Measurements from ENCODE around the gene FAM9B.
"Not testable (repeated sequence)": the region's sequence is repeated elsewhere in the genome, so short reads cannot be mapped to it uniquely, and the experiment has no call there.

The FAM9B gene

DNA sequence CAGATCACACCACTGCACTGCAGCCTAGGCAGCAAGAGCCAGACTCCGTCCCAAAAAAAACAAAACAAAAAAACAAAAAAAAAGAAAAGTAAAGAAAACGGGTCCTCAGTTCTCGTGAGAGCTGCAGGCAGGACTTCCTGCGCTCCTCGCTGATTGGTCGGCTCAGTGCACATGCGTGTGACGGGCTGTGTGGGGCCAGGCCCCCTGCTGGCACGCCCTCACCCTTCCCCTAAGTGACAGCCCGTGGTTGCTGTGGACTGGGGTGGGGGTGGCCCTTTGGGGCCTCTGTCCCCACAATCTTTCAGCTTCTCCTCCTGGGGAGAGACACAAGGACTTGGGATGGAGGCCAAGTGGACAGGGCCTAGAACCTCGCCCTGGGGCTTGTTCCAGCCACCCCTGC, at the start of gene FAM9B:
Gene FAM9B (minus strand): TSS at position 139 of the 400 bp plus-strand sequence. CDS start 1,141 bp downstream, outside the sequence.
- no peak for DNase-seq

GRCh38 chrX:9081271-9081670, 47.3 kb upstream of the FAM9B start:
- DNase-seq: no peak

- no peak for DNase-seq
Measured at GRCh38 chrX:9074326-9074725, 40.4 kb upstream of the FAM9B start.

DNA sequence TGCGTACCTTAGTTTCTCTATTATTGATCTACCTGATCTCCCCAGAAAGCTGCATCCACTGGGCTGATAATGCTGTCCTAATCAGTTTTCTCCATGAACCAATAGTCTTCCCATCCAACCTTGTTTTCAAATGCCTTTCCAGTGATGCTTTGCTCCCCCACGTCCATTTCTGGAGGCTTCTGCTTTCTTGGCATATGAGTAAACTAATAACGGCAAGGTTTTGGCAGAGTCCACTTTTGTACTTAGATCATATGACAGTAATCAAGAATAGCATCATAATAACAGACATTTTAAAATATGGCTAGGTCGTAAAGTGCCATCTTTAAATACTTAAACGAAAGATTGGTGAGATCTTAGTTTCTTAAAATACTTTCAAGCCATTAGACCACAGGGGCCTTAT, 38.4 kb upstream of the FAM9B start:
- no peak for DNase-seq

GRCh38 chrX:9071031-9071650, 37.2 kb upstream of the FAM9B start:
- DNase-seq: no peak

- DNase-seq: no peak
Measured at GRCh38 chrX:9069573-9069972, 35.6 kb upstream of the FAM9B start.

DNA sequence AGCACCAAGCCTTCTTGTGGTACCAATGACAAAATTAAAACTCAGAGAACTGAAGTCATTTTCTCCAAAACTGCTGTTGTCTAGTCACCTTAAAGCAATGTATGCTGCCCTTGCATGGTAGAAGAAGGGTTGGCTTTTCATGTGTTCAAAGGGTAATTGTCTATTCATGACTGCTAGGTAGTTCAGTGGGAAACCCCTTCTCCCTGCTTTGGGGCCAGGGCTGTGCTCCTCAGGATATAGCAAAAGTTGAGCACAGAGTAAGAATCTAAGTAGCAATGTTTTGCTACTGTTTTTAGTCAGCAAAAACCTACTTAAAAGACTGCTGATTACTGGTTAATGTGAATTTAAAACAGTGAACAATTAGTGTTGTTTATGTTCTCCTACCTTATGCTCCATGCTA, 30.8 kb upstream of the FAM9B start:
- no peak for DNase-seq

DNA sequence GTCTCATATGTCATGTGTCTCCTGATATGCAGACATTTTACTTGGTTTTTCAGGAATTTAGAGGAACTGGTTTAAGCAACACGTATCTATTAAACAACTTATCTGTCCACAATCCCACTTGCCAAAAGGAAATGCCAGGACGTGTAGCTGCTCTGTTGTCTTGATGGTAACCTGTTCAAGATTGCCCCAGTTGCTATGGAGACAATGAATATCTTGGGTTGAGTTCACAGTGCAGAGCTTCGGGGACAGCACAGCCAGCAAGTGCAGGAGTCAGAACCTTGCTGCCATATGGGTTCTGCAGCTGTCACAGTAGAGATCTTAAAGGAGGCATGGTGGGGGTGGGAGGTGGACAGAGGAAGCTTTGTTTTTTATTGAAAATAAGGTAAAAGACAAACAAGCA, 28.7 kb upstream of the FAM9B start:
- DNase-seq: no peak

DNA sequence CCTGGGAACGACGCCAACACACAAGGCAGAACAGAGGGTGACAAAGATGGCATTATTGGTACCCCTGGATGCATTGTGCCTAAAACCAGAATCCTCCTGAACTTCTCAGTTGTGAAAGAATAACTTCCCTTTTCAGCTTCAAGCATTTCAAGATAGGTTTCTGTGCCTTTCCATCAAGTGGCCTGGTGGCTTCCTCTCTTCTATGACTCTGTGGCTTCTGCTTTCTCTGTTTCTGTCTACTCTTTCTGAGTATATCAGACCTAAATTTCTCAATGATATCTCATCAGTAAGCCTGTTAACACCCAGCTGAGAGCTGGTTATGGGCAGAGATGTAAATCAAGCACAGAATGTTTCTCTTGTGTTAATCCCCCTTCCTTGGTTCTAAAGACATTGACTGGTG, 21.4 kb upstream of the FAM9B start:
- DNase-seq: no peak

GRCh38 chrX:9052081-9052480, 18.2 kb upstream of the FAM9B start:
- no peak for DNase-seq

- no peak for DNase-seq
Measured at GRCh38 chrX:9050331-9050730, 16.4 kb upstream of the FAM9B start.

DNA sequence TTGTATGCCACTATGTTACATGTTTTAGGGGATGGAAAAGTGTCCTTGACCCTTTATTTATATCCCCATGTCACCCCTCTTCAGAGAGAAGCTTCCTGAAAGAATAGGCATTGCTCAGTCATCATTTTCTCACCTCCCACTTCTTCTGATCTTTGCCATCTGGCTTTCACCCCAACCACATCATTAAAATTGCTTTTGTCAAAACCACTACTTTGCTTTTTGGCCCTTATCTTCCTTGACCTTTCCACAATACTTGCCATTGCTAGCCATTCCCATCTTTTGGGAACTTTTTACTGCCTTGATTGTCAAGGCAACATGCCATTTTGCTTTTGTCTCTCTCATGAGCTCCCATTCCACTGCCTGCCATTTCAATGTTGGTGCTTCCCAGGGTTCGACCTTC, 14.9 kb upstream of the FAM9B start:
- DNase-seq: no peak

- no peak for DNase-seq
Measured at GRCh38 chrX:9038244-9038643, 4.3 kb upstream of the FAM9B start.

- no peak for DNase-seq
Measured at GRCh38 chrX:9037296-9037695, 3.4 kb upstream of the FAM9B start.

DNA sequence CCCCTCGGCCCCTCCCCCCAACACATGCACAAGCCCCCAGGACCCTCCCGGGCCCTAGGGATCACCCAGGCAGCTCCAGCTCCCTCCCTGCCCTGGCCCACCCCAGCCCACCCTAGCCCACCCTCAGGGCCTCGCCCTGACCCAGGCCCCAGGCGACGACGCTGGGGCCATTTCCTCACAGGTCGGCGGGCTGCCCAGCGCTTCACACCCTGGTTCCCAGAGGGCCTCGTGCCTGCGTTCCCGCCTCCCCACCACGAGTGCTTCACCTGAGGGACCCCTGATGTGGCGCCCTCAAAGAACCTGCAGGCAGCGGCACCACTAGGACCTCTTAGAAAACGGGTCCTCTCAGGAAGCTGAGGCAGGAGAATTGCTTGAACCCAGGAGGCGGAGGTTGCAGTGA, 341 bp downstream of the FAM9B start:
- DNase-seq: no peak

GRCh38 chrX:9033179-9033578, 748 bp downstream of the FAM9B start:
- DNase-seq: no peak

- DNase-seq: no peak
Measured at GRCh38 chrX:9023293-9023692, 10.6 kb downstream of the FAM9B start.

- DNase-seq: no peak
Measured at GRCh38 chrX:9019151-9019550, 14.8 kb downstream of the FAM9B start.

- DNase-seq: not testable (repeated sequence)
Measured at GRCh38 chrX:9018332-9018731, 15.6 kb downstream of the FAM9B start.

DNA sequence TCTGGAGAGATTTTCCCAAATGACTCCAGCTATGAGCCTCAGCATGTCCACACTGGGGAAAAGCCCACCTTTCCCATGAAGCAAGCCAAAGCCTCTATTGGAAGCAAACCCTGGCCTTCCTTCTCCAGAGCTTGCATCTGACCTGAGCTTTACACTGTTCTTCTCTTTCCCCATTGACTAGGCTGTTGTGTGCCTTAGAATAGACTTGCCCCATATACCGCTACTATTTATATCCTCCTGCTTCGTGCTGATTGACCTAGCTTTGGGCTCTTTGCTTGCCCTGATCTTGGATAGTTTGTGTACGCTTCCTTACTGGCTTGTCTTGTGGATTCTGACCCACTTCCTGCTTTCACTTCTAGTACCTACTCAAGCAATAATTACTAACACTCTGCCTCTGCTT, 30.9 kb downstream of the FAM9B start:
- no peak for DNase-seq

GRCh38 chrX:8988446-8988845, 45.5 kb downstream of the FAM9B start:
- no peak for DNase-seq

GRCh38 chrX:8987672-8988250, 46.2 kb downstream of the FAM9B start:
- no peak for DNase-seq

- DNase-seq: no peak
Measured at GRCh38 chrX:8984231-8984630, 49.7 kb downstream of the FAM9B start.

GRCh38 chrX:8981723-8982122, 52.2 kb downstream of the FAM9B start:
- no peak for DNase-seq

- DNase-seq: no peak
Measured at GRCh38 chrX:8980756-8981155, 53.2 kb downstream of the FAM9B start.
